Left ventricle myocardium superior (tissue), 1 donor: ENCODE data around the gene ANAPC15. TPM values are rescaled to one million over a fixed set of nuclear protein-coding genes. Genes with fewer than 3 reads are reported as not detected.

ENCODE experiments used
- ATAC-seq: fragments of 200-7000 bp; cut with Tn5 transposase; one replicate; pipeline ENCODE4 v1.9.1; 2020; ENCODE audit warnings: mild to moderate bottlenecking, moderate library complexity
- DNase-seq: peaks from one replicate; pipeline ENCODE4 v3.0.0-alpha.2; 2020
- intact Hi-C: fragments of 100-400 bp; cut with micrococcal nuclease; formaldehyde crosslinking; loops from one replicate; pipeline ENCODE4 v1.11.0; 2022
- microRNA-seq: library from miRNA; unstranded; fragments of <30 nt; microRNA quantifications from one replicate; pipeline ENCODE4 v1.2.0, GENCODE V29; 2020; ENCODE audit warnings: borderline number of aligned reads
- total RNA-seq: library from RNA; stranded (reverse); fragmentation: NEBNext Ultra II Directional; extraction: Animal tissue kit (Norgen Biotek cat#: 25700); gene quantifications from one replicate; pipeline ENCODE4 v1.2.1, GENCODE V29; 2021
- donor health status: DM: no; HTN: yes; CAD: no; lungs with severe emphysema.

ANAPC15 gene
- total RNA-seq, 1 donor from 2014 or later, result 51.7 TPM

DNA sequence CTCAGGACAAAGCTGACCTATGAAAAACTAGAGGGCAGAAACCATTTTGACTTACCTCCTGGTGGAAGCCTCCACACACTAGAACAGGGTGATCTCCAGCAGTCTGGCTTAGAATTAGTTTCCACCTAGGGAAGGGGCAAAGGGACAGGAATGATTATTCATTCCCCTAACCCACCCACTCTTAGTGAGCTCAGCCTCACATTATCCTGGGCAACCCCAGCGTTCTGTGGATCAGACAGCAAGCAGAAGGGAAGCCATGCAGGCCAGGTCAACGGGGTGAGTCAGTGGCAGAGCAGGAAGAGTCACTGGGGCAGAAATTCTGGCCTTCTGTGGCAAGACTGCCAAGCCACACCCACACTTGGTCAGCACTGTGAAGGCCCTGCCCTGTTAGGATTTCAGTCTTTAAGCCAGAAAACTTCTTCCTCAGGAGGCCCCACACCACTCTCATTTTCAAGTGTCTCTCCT lies 42.7 kb downstream of the ANAPC15 start:
- ATAC-seq (peak; percentile 97), DNase-seq (peak; percentile 83)
- intact Hi-C loops, result no loop called here

DNA sequence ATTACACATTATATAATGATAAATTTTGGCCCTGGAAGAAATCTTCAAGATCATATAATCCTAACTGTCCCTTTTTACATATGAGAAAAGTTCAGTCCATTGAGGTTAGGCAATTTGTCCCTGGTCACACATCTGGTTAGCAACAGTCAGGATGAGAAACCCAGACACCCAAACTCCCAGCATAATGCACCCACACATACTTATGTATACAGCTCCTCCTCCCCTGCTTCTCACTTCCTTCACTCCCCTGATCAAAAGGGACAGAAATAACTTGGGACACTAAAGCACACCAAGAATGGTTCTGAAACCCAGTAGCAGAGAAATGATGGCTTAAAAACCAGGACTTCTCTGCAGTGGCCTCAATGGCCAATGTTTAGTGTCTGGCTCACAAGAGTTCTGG lies 43.3 kb downstream of the ANAPC15 start:
- DNase-seq, result no peak
- peak; percentile 42 for ATAC-seq
- intact Hi-C loops, result no loop called here

DNA sequence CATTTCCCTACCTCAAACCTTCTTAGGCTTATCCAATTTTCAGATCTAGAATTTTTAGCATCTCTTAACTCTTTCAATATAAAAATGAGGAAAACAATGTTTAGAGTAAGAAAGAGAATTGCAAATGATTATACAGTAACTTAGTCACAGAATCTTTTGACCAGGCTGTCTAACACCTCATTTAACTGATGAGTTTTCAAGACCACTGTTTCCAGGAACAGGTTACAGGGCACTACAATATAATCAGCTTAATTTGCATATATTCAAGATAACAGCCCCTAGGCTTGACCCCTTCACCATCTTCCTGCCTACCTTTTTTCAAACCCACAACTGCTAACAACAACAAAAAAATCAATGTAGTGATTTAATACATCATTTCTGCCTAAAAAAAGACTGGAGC lies 44.8 kb downstream of the ANAPC15 start:
- ATAC-seq (no peak), DNase-seq (no peak)
- intact Hi-C loops, result no loop called here

DNA sequence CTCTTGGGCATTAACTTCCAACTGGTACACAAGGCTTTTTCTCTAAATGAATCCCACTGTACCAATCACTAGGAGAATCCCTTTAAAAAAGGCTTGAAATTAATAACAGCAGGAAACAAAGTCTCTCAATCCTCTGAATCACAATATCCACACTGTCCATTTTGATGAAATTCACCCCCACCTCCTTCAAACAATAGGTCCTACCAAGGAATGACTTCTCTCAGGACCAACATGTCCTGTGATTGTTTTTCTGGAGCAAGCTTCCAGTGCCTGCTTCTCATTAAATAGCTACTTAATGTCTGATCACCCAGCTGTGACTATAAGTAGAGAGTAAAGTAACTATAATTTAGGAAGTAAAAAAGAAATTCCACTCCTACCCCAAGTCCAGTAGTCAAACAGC lies 45.2 kb downstream of the ANAPC15 start:
- DNase-seq, result no peak
- no peak for ATAC-seq
- intact Hi-C loops, result no loop called here

DNA sequence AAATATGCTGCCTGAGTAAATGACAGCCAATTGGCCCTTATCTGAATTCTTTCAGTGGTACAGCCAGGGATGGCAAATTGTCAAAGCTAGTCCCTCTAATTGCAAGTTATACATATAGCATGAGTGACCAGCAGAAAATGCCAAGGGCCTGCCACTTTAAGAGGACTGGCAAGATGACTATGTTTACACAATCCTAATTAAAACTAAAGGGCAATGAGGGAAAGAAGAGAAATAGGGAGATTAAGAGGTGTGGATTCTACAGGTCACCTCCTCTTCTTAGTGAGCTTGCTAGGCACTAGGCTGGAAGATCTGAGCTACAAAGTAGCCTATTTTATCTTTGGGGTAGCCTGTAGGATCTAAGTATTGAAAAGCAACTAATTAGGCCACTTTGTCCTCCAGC lies 45.6 kb downstream of the ANAPC15 start:
- intact Hi-C loops, result no loop called here
- no peak for DNase-seq
- ATAC-seq, result no peak

DNA sequence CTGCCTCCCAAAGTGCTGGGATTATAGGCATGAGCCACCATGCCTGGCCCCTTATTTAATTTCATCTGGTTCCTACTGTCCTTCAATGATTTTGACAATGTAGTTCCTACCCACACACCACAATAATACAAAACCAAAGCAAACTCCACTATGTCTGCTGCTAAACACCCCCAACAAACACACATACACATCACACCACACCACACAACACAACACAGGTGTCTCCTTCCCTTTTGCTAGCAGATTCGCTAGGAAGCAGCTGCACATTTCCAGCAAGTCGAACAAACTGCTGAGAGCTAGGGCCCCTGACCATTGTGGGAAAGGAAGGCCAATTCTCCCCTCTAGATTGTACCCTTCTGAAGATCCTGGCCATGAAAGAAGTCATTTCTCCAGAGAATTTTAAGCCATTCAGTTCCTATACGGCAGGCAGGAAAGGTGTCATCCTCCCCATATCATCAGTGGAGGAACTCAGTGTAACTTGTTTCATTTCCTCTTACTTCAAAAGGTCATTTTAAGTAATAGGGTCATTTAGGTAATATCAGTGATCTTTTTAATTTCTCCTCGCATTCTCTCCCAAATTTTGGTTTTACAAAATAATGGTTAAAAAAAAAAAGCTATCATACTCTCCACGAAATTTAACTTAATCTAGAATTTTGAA lies 50.6 kb downstream of the ANAPC15 start:
- intact Hi-C loops, result no loop called here
- no peak for DNase-seq
- ATAC-seq, result no peak

Small RNA genes within 50 kb of the gene (microRNA-seq; reads per million reads assigned to microRNA genes)
- not detected for gene MIR3165

Other genes starting within 250 kb of the ANAPC15 start
- not detected for gene DEFB131B, start 234.2 kb downstream of the ANAPC15 start, total RNA-seq
- gene XNDC1N, start 184.1 kb downstream of the ANAPC15 start, total RNA-seq, result 4.0 TPM
- 21.1 TPM for gene RNF121, start 183.6 kb downstream of the ANAPC15 start, total RNA-seq
- 3.7 TPM for gene IL18BP, start 113.8 kb downstream of the ANAPC15 start, total RNA-seq
- 85.7 TPM for gene NUMA1, start 32.2 kb downstream of the ANAPC15 start, total RNA-seq
- gene LRRC51, start 31.8 kb downstream of the ANAPC15 start, total RNA-seq, result 5.4 TPM
- gene LAMTOR1, start 9.4 kb downstream of the ANAPC15 start, total RNA-seq, result 75.6 TPM
- gene TOMT, start 6.8 kb downstream of the ANAPC15 start, total RNA-seq, result not detected
- gene FOLR3, start 23.0 kb upstream of the ANAPC15 start, total RNA-seq, result 1.2 TPM
- 0.50 TPM for gene FOLR1, start 79.4 kb upstream of the ANAPC15 start, total RNA-seq
- 21.9 TPM for gene FOLR2, start 104.1 kb upstream of the ANAPC15 start, total RNA-seq
- 136 TPM for gene INPPL1, start 112.1 kb upstream of the ANAPC15 start, total RNA-seq
- gene PHOX2A, start 131.5 kb upstream of the ANAPC15 start, total RNA-seq, result not detected